Left hindlimb (tissue), 1 donor: ENCODE results near the gene VRTN.
"Not testable (repeated sequence)": the region's sequence is repeated elsewhere in the genome, so short reads cannot be mapped to it uniquely, and the experiment has no call there.

Source experiments
- DNase-seq: peaks from one replicate; pipeline ENCODE4 v3.0.0-alpha.2; 2018

Gene VRTN

GRCh38 chr14:74350211-74350927 lies 2.1 kb downstream of the VRTN start:
- DNase-seq: no peak

- no peak for DNase-seq
These were observed 2.7 kb downstream of the VRTN start for GRCh38 chr14:74350928-74351323.

- no peak for DNase-seq
These were observed 8.8 kb downstream of the VRTN start for GRCh38 chr14:74356892-74357575.

GRCh38 chr14:74357585-74357984 lies 9.3 kb downstream of the VRTN start:
- no peak for DNase-seq

- DNase-seq: no peak
These were observed 10.0 kb downstream of the VRTN start for GRCh38 chr14:74358176-74358829.

GRCh38 chr14:74360163-74360562 lies 11.9 kb downstream of the VRTN start:
- DNase-seq: no peak

- peak; percentile 69 for DNase-seq
These were observed 14.2 kb downstream of the VRTN start for GRCh38 chr14:74362361-74362915.

- no peak for DNase-seq
These were observed 16.1 kb downstream of the VRTN start for GRCh38 chr14:74364271-74364880.

- DNase-seq: no peak
These were observed 19.8 kb downstream of the VRTN start for GRCh38 chr14:74368026-74368425.

GRCh38 chr14:74368441-74368840 lies 20.2 kb downstream of the VRTN start:
- DNase-seq: no peak

- no peak for DNase-seq
These were observed 29.9 kb downstream of the VRTN start for GRCh38 chr14:74377976-74378690.

GRCh38 chr14:74380172-74380571 lies 31.9 kb downstream of the VRTN start:
- DNase-seq: no peak

GRCh38 chr14:74380845-74381244 lies 32.6 kb downstream of the VRTN start:
- DNase-seq: no peak

GRCh38 chr14:74381571-74381970 lies 33.3 kb downstream of the VRTN start:
- not testable (repeated sequence) for DNase-seq

- no peak for DNase-seq
These were observed 34.0 kb downstream of the VRTN start for GRCh38 chr14:74382231-74382630.

- no peak for DNase-seq
These were observed 41.7 kb downstream of the VRTN start for GRCh38 chr14:74389980-74390379.

GRCh38 chr14:74390505-74390904 lies 42.2 kb downstream of the VRTN start:
- DNase-seq: not testable (repeated sequence)

- no peak for DNase-seq
These were observed 43.2 kb downstream of the VRTN start for GRCh38 chr14:74391479-74391878.

GRCh38 chr14:74392616-74393570 lies 44.6 kb downstream of the VRTN start:
- no peak for DNase-seq

GRCh38 chr14:74394549-74394948 lies 46.3 kb downstream of the VRTN start:
- no peak for DNase-seq

- no peak for DNase-seq
These were observed 46.8 kb downstream of the VRTN start for GRCh38 chr14:74395094-74395493.
